Measurements from ENCODE around the gene PLXNC1.

PLXNC1 gene

DNA sequence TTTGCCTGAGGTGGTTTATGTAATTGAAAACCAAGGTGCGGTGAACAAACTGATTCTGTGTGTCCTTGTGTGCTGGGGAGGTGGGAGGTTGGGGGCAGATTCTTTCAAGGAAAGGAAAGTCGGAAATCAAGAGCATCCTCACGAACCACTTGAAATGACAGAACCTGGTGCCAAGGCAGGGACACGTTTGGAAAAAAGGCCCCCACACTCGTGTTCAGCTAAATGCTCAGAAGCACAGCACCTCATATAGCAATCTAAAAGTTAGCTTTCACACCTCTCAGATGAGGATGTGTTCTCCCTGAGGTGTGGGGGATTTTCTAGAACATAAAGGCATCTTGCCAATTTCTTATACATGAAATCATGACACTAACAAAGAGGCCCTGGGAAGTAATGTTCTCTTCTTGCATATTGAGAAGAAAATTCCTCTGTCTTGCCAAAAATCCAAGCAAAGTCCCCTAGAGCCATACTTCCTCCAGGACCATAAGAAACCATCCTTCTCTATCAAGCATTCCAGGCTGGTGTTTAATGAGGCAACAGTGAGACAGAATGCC, 119.6 kb downstream of the PLXNC1 start:
- DNase-seq = no peak

DNA sequence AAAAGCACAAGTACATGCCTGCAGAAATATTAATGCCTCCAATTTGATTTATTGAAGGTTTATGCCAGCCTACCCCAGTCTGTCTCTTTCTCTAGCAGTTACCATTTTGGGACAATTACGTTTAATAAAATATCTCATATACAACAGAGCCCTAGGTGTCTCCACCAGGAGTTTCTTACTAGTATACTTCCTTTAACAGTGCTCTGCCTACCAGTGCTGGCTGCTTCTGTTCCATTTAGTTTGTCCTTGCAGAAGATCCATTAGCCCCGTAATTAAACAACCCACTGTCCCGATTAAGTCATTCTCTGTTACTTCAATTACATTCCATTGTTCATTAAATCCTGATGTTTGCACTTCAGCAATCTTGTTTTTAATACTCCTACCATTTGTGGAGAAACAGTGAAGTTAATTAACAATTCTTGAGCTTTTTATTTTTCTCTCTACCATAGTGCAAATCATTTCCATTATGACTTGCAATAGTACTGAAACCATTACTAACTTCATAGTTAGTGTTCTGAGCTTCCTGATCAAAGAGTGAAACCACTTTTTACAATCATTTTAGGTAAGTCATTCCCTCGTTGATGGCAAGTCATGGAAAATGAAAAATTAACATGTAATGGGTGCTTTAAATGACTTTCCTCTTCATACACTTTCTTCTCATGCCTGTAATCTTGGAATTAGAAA, 121.1 kb downstream of the PLXNC1 start:
- DNase-seq = no peak

DNA sequence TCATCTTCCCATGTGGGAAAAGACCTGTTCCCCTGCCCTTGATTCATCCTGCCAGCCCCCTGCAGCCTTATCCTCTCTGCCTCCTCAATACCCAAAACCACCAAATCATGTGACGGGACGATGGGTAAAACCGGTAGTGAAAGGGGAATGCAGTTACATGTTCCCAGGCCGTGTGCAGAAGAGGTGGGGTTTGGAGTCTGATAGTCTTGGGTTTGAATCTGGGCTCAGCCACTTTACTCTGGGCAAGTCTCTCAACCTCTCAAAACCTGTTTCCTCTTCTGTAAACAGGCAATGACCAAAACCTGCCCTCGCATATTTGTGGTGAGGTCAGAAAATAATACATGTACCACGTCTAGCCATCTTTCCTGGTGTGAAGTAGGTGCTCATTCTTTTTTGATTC, 123.0 kb downstream of the PLXNC1 start:
- no peak for DNase-seq

DNA sequence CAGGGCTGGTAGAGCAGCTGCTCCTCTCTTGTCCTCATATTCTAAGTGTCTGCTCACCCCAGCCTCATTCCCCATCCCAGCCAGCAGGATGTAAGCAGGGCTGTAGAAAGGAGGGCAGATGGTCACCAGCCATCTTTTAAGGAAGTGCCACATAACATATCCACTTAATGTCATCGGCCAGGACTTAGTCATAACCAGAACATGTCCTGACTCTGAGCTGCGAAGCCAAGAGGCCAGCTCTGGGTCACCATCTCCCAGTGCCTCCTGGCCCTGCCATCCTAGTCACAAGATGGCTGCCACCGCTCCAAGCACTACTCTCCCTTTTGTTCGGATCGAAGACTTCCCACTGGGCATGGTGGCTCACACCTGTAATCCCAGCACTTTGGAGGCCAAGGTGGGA, 123.9 kb downstream of the PLXNC1 start:
- no peak for DNase-seq

DNA sequence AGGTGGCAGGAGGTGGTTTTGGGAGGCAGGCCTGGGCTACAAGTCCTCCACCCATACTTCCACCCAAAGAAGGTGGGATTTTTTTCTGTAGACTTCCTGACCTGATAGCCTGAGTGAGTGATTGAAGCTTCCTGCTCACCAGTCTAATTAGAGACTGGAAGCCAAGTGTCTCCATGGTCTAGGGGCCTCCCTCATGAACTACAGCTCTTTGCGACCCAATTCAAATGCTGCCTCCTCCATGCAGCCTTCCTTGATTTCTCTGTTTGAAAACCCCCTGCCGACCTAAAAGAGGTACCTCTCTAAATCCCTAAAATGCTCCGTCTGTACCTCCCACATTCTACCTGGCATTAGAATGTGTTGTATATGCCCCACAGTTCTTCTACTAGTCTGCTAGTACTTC, 124.9 kb downstream of the PLXNC1 start:
- no peak for DNase-seq

GRCh38 chr12:94276725-94277124, 128.3 kb downstream of the PLXNC1 start:
- no peak for DNase-seq

DNA sequence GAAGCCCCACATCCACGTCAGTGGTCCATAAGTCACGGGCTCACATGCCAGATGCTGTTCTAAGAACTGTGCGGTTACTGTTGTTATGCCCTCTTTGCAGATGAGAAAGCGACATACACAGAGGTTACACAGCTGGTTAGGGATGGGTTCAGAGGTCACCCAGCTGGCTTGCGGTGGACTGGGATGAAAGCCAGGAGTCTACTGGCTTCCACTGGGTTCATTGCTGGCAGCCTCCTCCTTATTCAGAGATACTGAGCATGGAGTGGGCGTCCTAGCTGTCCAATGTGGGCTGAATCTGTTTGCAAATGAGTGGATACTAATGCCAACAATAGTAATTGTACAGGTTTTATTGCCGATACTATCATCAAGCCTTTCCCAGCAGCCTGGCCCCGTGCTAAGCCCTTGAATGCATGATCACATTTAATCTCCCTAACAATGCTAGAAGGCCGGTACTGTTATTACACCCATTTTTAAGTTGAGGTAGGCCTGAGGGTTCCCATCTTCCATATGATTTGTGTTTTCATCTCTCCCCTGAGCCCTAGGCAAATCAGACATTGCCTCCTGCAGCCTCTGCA, 129.1 kb downstream of the PLXNC1 start:
- no peak for DNase-seq

DNA sequence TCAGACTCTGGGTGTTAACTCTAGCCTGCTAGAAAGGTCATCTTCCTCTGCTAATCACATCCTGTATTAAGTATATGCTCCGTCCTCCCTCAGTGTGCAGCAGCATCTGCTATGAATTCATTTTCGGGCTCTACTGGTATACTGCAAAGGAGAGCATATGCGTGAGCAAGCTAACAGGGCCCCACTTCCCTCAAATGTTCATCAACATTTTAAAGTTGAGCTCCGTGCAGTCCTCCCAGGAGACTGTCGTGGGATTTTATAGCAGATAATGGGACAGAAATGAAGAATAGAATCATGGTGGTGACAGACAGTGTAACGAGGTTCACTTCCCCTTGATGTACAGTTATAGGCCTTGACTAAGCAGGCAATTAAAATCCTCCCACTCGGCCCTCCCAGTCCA, 131.7 kb downstream of the PLXNC1 start:
- DNase-seq = no peak

GRCh38 chr12:94282675-94283074, 134.3 kb downstream of the PLXNC1 start:
- DNase-seq = no peak

DNA sequence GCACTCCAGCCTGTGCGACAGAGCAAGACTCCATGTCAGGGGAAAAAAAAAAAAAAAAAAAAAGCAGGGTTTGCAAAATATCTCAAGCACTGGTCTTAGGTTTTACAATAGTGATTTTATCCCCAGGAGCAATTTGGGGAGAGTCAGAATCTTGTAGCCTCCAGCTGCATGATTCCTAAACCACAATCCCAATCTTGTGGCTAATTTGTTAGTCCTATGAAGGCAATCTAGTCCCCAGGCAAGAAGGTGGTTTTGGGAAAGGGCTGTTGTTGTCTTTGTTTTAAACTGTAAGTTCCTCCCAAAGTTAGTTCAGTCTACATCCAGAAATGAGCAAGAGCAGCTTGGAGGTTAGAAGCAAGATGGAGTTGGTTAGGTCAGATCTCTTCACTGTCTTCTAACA, 135.7 kb downstream of the PLXNC1 start:
- DNase-seq = no peak

GRCh38 chr12:94284859-94285258, 136.5 kb downstream of the PLXNC1 start:
- no peak for DNase-seq

- no peak for DNase-seq
Measured at GRCh38 chr12:94285943-94286582, 137.7 kb downstream of the PLXNC1 start.

DNA sequence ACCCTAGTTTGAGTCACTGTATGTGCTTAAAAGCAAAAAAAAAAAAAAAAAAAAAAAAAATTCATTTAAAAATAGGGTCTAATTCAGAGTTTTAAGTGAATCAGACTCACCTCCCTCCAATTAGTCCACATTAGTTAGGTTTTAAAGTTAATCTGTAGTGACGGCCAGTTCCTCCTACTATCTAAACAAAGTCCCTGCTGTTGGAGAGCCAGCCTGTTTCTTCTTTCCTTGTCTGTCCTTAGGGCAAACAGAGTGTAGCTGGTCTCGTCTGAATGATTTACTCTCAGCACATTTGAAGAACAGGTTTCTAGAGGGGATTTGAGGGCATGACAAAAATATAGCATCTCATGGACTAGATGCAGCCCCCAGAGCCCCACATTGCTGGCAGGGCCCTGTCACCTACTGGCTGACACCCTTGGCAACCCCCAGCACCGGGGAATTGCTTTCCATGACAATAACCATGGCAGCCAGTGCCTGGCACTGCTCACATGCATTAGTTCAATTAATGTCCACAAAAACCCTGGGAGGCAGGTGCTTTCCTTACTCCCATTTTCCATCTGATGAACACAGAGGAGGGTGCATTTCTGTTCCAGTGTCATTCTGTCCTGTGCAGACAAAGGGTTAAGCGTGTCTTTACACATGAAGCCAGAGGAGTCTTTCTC, 138.3 kb downstream of the PLXNC1 start:
- DNase-seq = no peak

DNA sequence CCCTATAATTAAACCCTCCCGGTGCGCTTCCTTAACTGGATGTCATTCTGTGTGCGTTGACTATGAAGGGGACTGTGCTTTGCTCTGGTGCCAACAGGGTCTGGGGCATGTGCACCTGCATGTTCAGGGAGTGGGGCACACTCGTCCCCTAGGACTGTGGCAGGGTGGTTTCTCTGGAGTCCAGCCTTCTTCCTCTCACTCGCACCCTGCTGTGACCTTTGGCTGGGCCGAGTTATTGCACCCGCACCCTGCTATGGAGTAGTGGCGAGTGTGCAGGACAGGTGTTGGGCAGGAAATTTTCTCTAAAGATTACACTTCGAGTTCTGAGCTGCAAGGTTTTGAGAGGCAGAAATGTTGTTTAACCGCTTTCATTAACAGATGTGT, 138.9 kb downstream of the PLXNC1 start:
- DNase-seq = no peak

DNA sequence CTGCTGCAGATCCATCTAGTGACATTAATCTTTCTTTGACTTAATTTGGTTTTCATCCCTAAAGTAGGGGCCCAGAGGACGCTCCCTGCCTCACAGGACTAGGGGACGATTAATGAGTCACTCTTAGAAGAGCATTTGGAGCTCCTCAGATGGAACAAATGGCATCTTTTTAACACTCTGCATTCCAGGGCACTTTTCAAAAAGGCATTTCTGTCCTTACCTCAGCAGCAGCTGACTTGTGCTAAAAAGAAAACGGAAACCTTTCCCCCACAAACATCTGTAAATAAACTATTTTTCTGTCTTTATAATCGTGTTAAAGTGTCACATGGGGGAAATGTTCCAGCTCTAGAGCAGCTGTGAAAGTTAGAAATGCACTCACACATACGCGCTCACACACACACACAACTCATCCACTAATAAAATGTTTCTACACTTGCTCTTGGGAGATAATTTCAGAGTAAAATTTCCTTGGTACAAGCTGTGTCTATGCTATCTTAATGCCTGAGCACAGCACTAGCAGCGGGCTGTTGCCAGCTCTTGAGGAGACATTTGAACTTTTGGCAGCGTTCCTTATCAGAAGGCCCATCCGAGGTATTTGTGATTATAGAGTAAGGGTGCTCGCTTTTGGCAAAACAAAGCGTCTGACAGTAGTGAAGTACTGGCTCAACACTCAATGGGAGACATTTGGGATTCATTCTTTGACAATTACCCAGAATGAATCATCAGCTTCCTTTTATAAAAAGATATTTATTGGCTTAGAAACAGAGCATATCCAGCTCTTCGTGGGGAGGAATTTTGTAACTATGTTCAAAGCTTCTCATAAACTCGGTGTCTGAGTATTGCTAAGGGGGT, 141.3 kb downstream of the PLXNC1 start:
- no peak for DNase-seq

DNA sequence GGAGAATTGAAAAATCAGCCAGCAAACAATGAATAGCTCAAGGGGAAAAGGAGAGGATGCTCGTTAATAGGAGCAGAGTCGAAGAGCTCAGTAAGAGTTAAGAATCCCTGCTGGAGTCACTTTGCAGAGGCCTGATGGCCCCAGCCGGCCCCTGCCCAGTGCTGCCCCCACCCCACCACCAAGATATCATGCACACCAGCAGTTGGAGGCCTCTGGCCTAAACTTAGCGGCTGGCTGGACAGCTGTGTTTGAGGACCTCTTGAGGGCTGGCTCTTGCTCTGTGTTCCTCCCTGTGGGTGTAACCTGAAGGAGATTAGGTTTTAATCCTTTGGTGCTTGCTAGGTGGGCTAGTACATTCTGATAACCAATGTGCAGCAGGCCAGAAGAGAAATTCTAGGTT, 142.0 kb downstream of the PLXNC1 start:
- no peak for DNase-seq

- DNase-seq = no peak
Measured at GRCh38 chr12:94297096-94297699, 148.8 kb downstream of the PLXNC1 start.

DNA sequence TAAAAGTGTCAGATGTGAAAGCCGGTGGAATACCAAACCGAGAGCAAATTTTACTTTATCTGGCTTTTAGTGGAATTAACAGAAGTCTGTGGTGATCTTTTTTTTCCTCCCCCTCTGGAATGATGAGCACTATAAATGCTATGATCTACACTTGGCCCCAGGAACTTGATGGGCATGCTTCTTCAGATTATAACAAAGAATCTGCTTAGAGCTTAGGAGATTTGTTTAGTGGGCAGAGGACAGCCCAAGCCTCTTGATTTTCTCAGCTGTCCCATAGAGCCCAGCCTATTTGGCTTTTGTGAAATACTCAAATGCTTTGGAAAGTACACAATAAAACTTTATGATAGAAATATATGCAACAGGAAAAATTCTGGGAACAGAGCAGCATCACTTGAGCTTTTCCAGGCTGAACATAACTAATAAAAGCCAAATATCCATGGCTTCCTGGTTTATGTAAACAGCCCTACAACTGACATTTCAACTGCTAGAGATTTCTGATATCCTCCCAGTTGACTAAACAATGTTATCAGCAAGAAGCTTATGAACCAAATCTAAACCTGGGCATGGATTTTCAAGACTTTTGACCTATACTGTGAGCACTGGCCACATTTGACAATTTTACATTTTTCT, 149.6 kb downstream of the PLXNC1 start:
- DNase-seq = no peak

DNA sequence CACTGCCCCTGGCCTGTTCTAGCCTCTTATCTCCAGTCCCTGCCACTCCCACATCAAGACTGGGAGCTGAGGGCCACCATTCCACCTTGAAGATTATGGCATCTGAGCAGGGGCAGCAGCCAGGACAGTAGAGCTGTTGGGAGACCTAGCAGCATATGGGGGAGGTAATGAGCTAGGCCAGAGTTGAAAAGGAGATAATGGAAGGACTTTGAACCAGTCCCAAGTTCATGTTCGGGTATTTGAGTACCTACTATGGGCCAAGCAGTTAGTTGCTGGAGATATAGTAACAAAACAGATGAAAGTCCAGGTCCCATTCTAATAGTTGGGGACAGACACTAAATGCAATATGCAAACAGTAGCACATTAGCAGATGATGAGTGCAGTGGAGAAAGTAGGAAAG, 151.5 kb downstream of the PLXNC1 start:
- DNase-seq = no peak

- no peak for DNase-seq
Measured at GRCh38 chr12:94304012-94304411, 155.6 kb downstream of the PLXNC1 start.

- peak; percentile 28 for DNase-seq
Measured at GRCh38 chr12:94304566-94305061, 156.2 kb downstream of the PLXNC1 start.
